ENCODE results near the gene POLDIP2.

POLDIP2 gene

GRCh38 chr17:28317099-28317965 lies 40.0 kb downstream of the POLDIP2 start:
- no peak for DNase-seq (ENCODE audit: low spot score)

- no peak for DNase-seq (ENCODE audit: low spot score)
Measured at GRCh38 chr17:28315846-28316705, 41.3 kb downstream of the POLDIP2 start.

GRCh38 chr17:28313841-28314240 lies 43.5 kb downstream of the POLDIP2 start:
- DNase-seq (ENCODE audit: low spot score), result no peak

- DNase-seq (ENCODE audit: low spot score), result no peak
Measured at GRCh38 chr17:28306954-28307401, 50.3 kb downstream of the POLDIP2 start.

- DNase-seq (ENCODE audit: low spot score), result no peak
Measured at GRCh38 chr17:28298449-28298848, 58.9 kb downstream of the POLDIP2 start.
